CD4-positive, alpha-beta memory T cell (primary cell): ENCODE results near the gene ASB13. TPM values are rescaled to one million over a fixed set of nuclear protein-coding genes. Genes with fewer than 3 reads are reported as not detected.

Experiments
- CTCF ChIA-PET: fragments of 350-600 bp; sonication (Branson Sonifier 250); formaldehyde crosslinking; loops from one replicate; lab custom pipeline; 2021; ENCODE audit warnings: inconsistent platforms; ENCODE audit not compliant: partially characterized antibody; lab: Charles Lee
- POLR2A ChIA-PET: fragments of 350-600 bp; sonication (Branson Sonifier 250); formaldehyde crosslinking; loops from one replicate; lab custom pipeline; 2021; ENCODE audit not compliant: partially characterized antibody; lab: Charles Lee
- DNase-seq, 5 donors: peaks; one replicate each; pipeline versions ENCODE4 v3.0.0 to v3.0.0-alpha.2; 2020 to 2022; ENCODE audit warnings: mixed read lengths in 1 of 5
- H3K27ac ChIP-seq: one replicate; pipeline ENCODE4 v1.7.0; 2013; ENCODE audit warnings: low read depth, low read length
- H3K27me3 ChIP-seq: 2 replicates; pipeline ENCODE4 v1.7.0; 2013; ENCODE audit warnings: mild to moderate bottlenecking, low read length, moderate library complexity; ENCODE audit not compliant: insufficient read depth
- H3K36me3 ChIP-seq: 2 replicates; pipeline ENCODE4 v1.7.0; 2013; ENCODE audit warnings: mild to moderate bottlenecking, low read length, moderate library complexity; ENCODE audit not compliant: insufficient read depth
- H3K4me1 ChIP-seq: 2 replicates; pipeline ENCODE4 v1.7.0; 2013; ENCODE audit warnings: mild to moderate bottlenecking, low read length, moderate library complexity; ENCODE audit not compliant: insufficient read depth
- H3K4me3 ChIP-seq, 2 donors: one replicate each; pipeline ENCODE4 v1.7.0; 2013; ENCODE audit warnings: low read length in 2 of 2, mild to moderate bottlenecking in 1 of 2
- H3K9me3 ChIP-seq, 2 donors: one replicate each; pipeline ENCODE4 v1.7.0; 2013; ENCODE audit warnings: low read length in 2 of 2, control low read depth in 1 of 2; ENCODE audit not compliant: control insufficient read depth in 1 of 2
- H3K27ac Mint-ChIP-seq, 7 donors: one replicate each; pipeline ENCODE4 v1.8.0; 2020 to 2021; ENCODE audit warnings: mixed read lengths in 7 of 7, mild to moderate bottlenecking in 6 of 7, inconsistent platforms in 3 of 7, moderate library complexity in 3 of 7
- H3K27me3 Mint-ChIP-seq, 2 donors: one replicate each; pipeline ENCODE4 v1.8.0; 2020 to 2021; ENCODE audit warnings: mixed read lengths in 2 of 2
- H3K36me3 Mint-ChIP-seq, 2 donors: one replicate each; pipeline ENCODE4 v1.8.0; 2020 to 2021; ENCODE audit warnings: mixed read lengths in 2 of 2, inconsistent platforms in 1 of 2, mild to moderate bottlenecking in 1 of 2
- H3K4me1 Mint-ChIP-seq, 4 donors: one replicate each; pipeline ENCODE4 v1.8.0; 2020 to 2021; ENCODE audit warnings: mixed read lengths in 4 of 4, mild to moderate bottlenecking in 1 of 4
- H3K4me3 Mint-ChIP-seq, 8 donors: one replicate each; pipeline ENCODE4 v1.8.0; 2020 to 2021; ENCODE audit warnings: mixed read lengths in 8 of 8, mild to moderate bottlenecking in 7 of 8, moderate library complexity in 6 of 8, inconsistent platforms in 3 of 8
- H3K9me3 Mint-ChIP-seq, 8 donors: one replicate each; pipeline ENCODE4 v1.8.0; 2020 to 2021; ENCODE audit warnings: mixed read lengths in 8 of 8, mild to moderate bottlenecking in 5 of 8, inconsistent platforms in 3 of 8, moderate library complexity in 1 of 8
- intact Hi-C: fragments of 100-400 bp; cut with micrococcal nuclease; formaldehyde crosslinking; loops from one replicate; pipeline ENCODE4 v1.15.1; 2023
- polyA plus RNA-seq, 2 donors: library from polyadenylated mRNA; unstranded; fragments of 300-500 nt; fragmentation: Illumina TruSeq; gene quantifications; one replicate each; pipeline ENCODE4 v1.2.3, GENCODE V29; 2021
- total RNA-seq, 2 experiments: library from RNA; stranded (reverse); gene quantifications; one replicate each; pipeline ENCODE4 v1.2.3, GENCODE V29; 2021

The ASB13 gene
- total and polyA plus RNA-seq, 4 experiments from 2014 or later, result 15.4 to 18.5 (median 16.4) TPM

- Mint-ChIP-seq H3K27me3 (peaks cover 0 to under 1% of the 10 kb centered on the region in 2 donors), H3K4me3 (no peak overlapping the region), H3K4me1 (peaks cover 0 to 5% (median under 1%) of the 10 kb centered on the region in 4 donors), H3K9me3 (peaks cover 0 to 4% (median 0%) of the 10 kb centered on the region in 8 donors), H3K36me3 (no peaks in the 10 kb centered on the region), H3K27ac (peak overlapping the region in 1 of 7 donors; percentile 41)
- Histone ChIP-seq H3K9me3 (no peaks in the 10 kb centered on the region), H3K36me3 (no peaks in the 10 kb centered on the region), H3K27ac (no peak overlapping the region), H3K4me3 (no peak overlapping the region), H3K4me1 (no peaks in the 10 kb centered on the region), H3K27me3 (no peaks in the 10 kb centered on the region)
- CTCF ChIA-PET, result no interaction called here
- no peak for DNase-seq
- POLR2A ChIA-PET, result no interaction called here
- intact Hi-C loops, result no loop called here
Measured at GRCh38 chr10:5603091-5603847, 63.1 kb downstream of the ASB13 start.

DNA sequence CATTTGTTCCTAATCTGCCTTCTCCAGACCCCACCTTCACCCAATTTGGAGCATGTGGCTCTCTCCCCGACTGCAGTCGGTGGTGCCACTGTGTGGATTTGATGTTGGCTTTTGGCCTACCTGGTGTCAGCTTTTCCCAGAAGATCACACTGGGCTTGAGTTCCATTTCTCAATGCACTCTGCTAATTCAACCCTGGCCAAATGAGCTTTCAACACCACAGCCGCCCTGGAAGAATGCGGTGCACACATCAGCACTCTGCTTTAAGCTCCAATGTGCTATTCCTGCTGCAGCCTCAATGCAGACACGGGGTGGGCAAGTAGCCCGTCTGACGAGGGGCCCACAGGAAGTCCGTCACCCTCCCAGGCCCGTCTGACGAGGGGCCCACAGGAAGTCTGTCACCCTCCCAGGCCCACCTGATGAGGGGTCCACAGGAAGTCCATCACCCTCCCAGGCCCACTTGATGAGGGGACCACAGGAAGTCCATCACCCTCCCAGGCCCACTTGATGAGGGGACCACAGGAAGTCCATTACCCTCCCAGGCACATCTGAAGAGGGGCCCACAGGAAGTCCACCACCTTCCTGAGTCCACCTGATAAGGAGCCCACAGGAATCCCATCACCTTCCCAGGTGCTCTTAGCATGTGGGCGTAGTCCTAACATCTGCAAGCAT, 64.4 kb downstream of the ASB13 start:
- H3K36me3 Mint-ChIP-seq, result no peaks in the 10 kb centered on the region
- intact Hi-C loops, result no loop called here
- H3K27me3 Mint-ChIP-seq, result peaks cover 0 to 2% of the 10 kb centered on the region in 2 donors
- peaks cover 0 to 4% (median 0%) of the 10 kb centered on the region in 8 donors for H3K9me3 Mint-ChIP-seq
- Histone ChIP-seq H3K9me3 (no peaks in the 10 kb centered on the region), H3K27ac (no peak overlapping the region), H3K4me1 (no peaks in the 10 kb centered on the region), H3K36me3 (no peaks in the 10 kb centered on the region), H3K4me3 (no peak overlapping the region), H3K27me3 (no peaks in the 10 kb centered on the region)
- H3K4me1 Mint-ChIP-seq, result peaks cover 0 to 5% (median under 1%) of the 10 kb centered on the region in 4 donors
- no peak overlapping the region for H3K4me3 Mint-ChIP-seq
- ChIA-PET CTCF (interaction anchor here (0.7 to 1.2 kb wide), 4 partner anchors 21 to 159 kb away, joined by 3 read pairs; no protein-coding TSS in a partner anchor), POLR2A (no interaction called here)
- no peak for DNase-seq
- no peak overlapping the region for H3K27ac Mint-ChIP-seq

- Mint-ChIP-seq H3K27me3 (peaks cover 0 to 2% of the 10 kb centered on the region in 2 donors), H3K4me1 (peaks cover 0 to 8% (median under 1%) of the 10 kb centered on the region in 4 donors), H3K9me3 (peaks cover 0 to 4% (median 0%) of the 10 kb centered on the region in 8 donors), H3K27ac (no peak overlapping the region), H3K4me3 (no peak overlapping the region), H3K36me3 (no peaks in the 10 kb centered on the region)
- ChIA-PET CTCF (no interaction called here), POLR2A (no interaction called here)
- Histone ChIP-seq H3K9me3 (no peaks in the 10 kb centered on the region), H3K36me3 (no peaks in the 10 kb centered on the region), H3K4me1 (no peaks in the 10 kb centered on the region), H3K4me3 (no peak overlapping the region), H3K27ac (no peak overlapping the region), H3K27me3 (no peaks in the 10 kb centered on the region)
- DNase-seq, result no peak
- intact Hi-C loops, result no loop called here
Measured at GRCh38 chr10:5600908-5601307, 65.5 kb downstream of the ASB13 start.

- no peaks in the 10 kb centered on the region for H3K36me3 Mint-ChIP-seq
- ChIA-PET POLR2A (no interaction called here), CTCF (interaction anchor here (0.6 to 1.7 kb wide), 3 partner anchors 23 to 370 kb away, joined by 3 to 8 read pairs (median 5); no protein-coding TSS in a partner anchor)
- H3K36me3 ChIP-seq, result no peaks in the 10 kb centered on the region
- no peaks in the 10 kb centered on the region for H3K4me1 ChIP-seq
- H3K27ac ChIP-seq, result no peak overlapping the region
- H3K27me3 ChIP-seq, result no peaks in the 10 kb centered on the region
- H3K4me1 Mint-ChIP-seq, result peaks cover 0 to 13% (median under 1%) of the 10 kb centered on the region in 4 donors
- H3K9me3 ChIP-seq, result no peaks in the 10 kb centered on the region
- DNase-seq, result no peak
- H3K4me3 Mint-ChIP-seq, result no peak overlapping the region
- H3K27ac Mint-ChIP-seq, result no peak overlapping the region
- H3K27me3 Mint-ChIP-seq, result peaks cover 3% of the 10 kb centered on the region in 2 donors
- intact Hi-C loops, result no loop called here
- no peak overlapping the region for H3K4me3 ChIP-seq
- H3K9me3 Mint-ChIP-seq, result peaks cover 0 to 4% (median 0%) of the 10 kb centered on the region in 8 donors
Measured at GRCh38 chr10:5599613-5600520, 66.5 kb downstream of the ASB13 start.

GRCh38 chr10:5598085-5598690, 68.2 kb downstream of the ASB13 start:
- DNase-seq, result no peak
- peaks cover 0 to 10% (median 2%) of the 10 kb centered on the region in 4 donors for H3K4me1 Mint-ChIP-seq
- peaks cover 7 to 9% of the 10 kb centered on the region in 2 donors for H3K27me3 Mint-ChIP-seq
- peaks cover 0 to 4% (median 0%) of the 10 kb centered on the region in 8 donors for H3K9me3 Mint-ChIP-seq
- H3K4me3 Mint-ChIP-seq, result peak overlapping the region in 1 of 8 donors; percentile 57
- Histone ChIP-seq H3K27me3 (no peaks in the 10 kb centered on the region), H3K36me3 (no peaks in the 10 kb centered on the region), H3K27ac (no peak overlapping the region), H3K9me3 (no peaks in the 10 kb centered on the region), H3K4me3 (no peak overlapping the region), H3K4me1 (no peaks in the 10 kb centered on the region)
- ChIA-PET CTCF (interaction anchor here (1.5 kb wide), 1 partner anchor 25 kb away, joined by 5 read pairs; no protein-coding TSS in a partner anchor), POLR2A (no interaction called here)
- intact Hi-C loops, result no loop called here
- peak overlapping the region in 3 of 7 donors; percentile 19 to 62 (median 23) for H3K27ac Mint-ChIP-seq
- H3K36me3 Mint-ChIP-seq, result no peaks in the 10 kb centered on the region

- Mint-ChIP-seq H3K27me3 (peaks cover 13 to 15% of the 10 kb centered on the region in 2 donors), H3K9me3 (no peaks in the 10 kb centered on the region), H3K27ac (peak overlapping the region in 3 of 7 donors; percentile 37 to 60 (median 60)), H3K36me3 (no peaks in the 10 kb centered on the region), H3K4me1 (peaks cover 0 to 10% (median 2%) of the 10 kb centered on the region in 4 donors), H3K4me3 (no peak overlapping the region)
- intact Hi-C loops, result no loop called here
- Histone ChIP-seq H3K4me1 (no peaks in the 10 kb centered on the region), H3K27me3 (peaks cover 3% of the 10 kb centered on the region), H3K4me3 (no peak overlapping the region), H3K9me3 (no peaks in the 10 kb centered on the region), H3K36me3 (no peaks in the 10 kb centered on the region), H3K27ac (no peak overlapping the region)
- DNase-seq, result no peak
- ChIA-PET CTCF (interaction anchor here (0.8 to 2.6 kb wide), 3 partner anchors 26 to 150 kb away, joined by 3 to 6 read pairs (median 5); no protein-coding TSS in a partner anchor), POLR2A (no interaction called here)
Measured at GRCh38 chr10:5596611-5597341, 69.6 kb downstream of the ASB13 start.
